ENCODE results near the gene FITM2.

FITM2 gene

DNA sequence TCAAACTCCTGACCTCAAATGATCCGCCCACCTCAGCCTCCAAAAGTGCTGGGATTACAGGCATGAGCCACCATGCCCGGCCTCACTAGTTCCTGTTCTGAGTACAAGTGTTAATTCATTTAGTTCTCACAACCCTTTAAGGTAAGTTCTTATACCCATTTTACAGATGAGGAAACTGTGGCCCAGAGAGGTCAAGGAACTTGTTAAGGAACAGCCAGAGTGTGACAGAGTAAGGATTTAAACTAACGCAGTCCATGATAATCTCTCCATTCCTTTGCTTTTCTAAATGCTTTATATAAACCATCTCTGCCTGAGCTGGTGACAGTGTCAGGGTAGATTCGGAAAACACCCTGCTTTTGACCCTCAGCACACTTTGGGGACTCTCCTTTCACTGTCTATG lies 13.3 kb downstream of the FITM2 start:
- no peak for DNase-seq (ENCODE audit: low read depth, low spot score)
- ChIA-PET POLR2A (no interaction called here), CTCF (interaction anchor here (1.8 to 4.1 kb wide), 2 partner anchors 13 to 81 kb away, joined by 5 to 28 read pairs; partner anchors contain the start of gene FITM2)
- H3K4me3 ChIP-seq (ENCODE audit: low read depth, low read length): no peak overlapping the region
- TF ChIP-seq, protein P1, sequence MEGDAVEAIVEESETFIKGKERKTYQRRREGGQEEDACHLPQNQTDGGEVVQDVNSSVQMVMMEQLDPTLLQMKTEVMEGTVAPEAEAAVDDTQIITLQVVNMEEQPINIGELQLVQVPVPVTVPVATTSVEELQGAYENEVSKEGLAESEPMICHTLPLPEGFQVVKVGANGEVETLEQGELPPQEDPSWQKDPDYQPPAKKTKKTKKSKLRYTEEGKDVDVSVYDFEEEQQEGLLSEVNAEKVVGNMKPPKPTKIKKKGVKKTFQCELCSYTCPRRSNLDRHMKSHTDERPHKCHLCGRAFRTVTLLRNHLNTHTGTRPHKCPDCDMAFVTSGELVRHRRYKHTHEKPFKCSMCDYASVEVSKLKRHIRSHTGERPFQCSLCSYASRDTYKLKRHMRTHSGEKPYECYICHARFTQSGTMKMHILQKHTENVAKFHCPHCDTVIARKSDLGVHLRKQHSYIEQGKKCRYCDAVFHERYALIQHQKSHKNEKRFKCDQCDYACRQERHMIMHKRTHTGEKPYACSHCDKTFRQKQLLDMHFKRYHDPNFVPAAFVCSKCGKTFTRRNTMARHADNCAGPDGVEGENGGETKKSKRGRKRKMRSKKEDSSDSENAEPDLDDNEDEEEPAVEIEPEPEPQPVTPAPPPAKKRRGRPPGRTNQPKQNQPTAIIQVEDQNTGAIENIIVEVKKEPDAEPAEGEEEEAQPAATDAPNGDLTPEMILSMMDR (IDR thresholded peaks at IDR 0.05; ENCODE audit: insufficient read depth, low read length, missing control alignments): no peak

DNA sequence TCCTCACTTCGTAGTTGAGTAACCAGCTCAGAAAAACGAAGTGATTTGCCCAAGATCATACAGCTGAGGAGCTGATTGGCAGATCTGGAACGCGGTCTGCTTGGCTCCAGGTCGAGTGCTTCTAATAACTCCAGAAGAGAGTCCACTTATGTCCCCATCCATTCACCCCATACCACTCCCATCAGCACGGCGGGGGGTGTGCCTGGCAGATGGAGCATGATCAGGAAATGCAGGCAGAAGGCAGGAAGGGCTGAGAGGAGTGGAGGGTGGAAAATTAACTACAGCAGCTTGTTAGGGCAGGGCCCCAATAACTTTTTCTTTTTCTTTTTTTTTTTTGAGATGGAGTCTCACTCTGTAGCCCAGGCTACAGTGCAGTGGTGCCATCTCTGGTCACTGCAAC lies 15.0 kb downstream of the FITM2 start:
- TF ChIP-seq, protein P1 (IDR thresholded peaks at IDR 0.05; ENCODE audit: insufficient read depth, low read length, missing control alignments): no peak
- H3K4me3 ChIP-seq (ENCODE audit: low read depth, low read length): no peak overlapping the region
- ChIA-PET CTCF (interaction anchor here (1.1 to 1.8 kb wide), 3 partner anchors 16 to 80 kb away, joined by 3 to 5 read pairs (median 3); no protein-coding TSS in a partner anchor), POLR2A (no interaction called here)
- DNase-seq (ENCODE audit: low read depth, low spot score): no peak

DNA sequence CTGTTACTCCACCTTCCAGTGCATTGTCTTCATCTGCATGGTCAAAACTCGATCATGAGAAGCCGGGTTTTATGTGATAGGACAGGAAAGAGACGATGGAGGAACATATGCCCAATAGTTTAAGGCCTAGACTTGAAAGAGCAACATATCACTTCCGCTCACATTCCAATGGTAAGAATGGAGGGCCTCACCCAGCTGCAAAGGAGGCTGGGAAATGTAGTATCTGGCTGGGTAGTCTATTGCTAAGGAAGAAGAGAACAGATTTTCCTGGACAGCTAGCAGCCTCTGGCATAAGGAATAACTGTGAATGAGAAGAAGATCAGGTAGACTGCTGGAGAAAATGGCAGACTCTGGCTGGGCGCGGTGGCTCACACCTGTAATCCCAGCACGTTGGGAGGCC lies 19.2 kb downstream of the FITM2 start:
- CTCF ChIA-PET: interaction anchor here (2.8 kb wide), 1 partner anchor 19 kb away, joined by 17 read pairs; the partner anchor contains the start of gene FITM2

DNA sequence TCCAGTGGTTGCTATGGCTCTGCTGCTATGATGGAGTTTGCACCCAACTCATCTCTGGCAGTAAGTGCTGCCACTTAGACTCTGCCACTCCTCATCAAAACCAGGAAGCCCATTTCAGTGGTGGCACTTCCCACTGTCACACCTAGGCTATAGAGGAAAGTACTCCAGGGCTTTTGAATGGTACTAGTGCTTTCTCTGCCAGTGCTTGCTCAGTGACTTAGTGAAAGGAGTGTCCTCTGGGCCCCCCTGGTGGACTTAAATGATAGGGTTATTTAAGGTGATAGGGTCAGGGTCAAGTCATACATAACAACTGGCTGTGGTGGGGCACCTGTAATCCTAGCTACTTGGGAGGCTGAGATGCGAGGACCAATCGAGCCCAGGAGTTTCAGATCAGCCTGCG lies 22.8 kb downstream of the FITM2 start:
- DNase-seq (ENCODE audit: low read depth, low spot score): no peak
- TF ChIP-seq, protein P1 (IDR thresholded peaks at IDR 0.05; ENCODE audit: insufficient read depth, low read length, missing control alignments): no peak
- POLR2A ChIA-PET: no interaction called here
- CTCF ChIA-PET: no interaction called here
- no peak overlapping the region for H3K4me3 ChIP-seq (ENCODE audit: low read depth, low read length)

More for the DNA sequence above, 19.2 kb downstream of the FITM2 start:
- H3K4me3 ChIP-seq (ENCODE audit: low read depth, low read length): no peak overlapping the region
- TF ChIP-seq, protein P1 (IDR thresholded peaks at IDR 0.05; ENCODE audit: insufficient read depth, low read length, missing control alignments): no peak
- POLR2A ChIA-PET: no interaction called here
- no peak for DNase-seq (ENCODE audit: low read depth, low spot score)

DNA sequence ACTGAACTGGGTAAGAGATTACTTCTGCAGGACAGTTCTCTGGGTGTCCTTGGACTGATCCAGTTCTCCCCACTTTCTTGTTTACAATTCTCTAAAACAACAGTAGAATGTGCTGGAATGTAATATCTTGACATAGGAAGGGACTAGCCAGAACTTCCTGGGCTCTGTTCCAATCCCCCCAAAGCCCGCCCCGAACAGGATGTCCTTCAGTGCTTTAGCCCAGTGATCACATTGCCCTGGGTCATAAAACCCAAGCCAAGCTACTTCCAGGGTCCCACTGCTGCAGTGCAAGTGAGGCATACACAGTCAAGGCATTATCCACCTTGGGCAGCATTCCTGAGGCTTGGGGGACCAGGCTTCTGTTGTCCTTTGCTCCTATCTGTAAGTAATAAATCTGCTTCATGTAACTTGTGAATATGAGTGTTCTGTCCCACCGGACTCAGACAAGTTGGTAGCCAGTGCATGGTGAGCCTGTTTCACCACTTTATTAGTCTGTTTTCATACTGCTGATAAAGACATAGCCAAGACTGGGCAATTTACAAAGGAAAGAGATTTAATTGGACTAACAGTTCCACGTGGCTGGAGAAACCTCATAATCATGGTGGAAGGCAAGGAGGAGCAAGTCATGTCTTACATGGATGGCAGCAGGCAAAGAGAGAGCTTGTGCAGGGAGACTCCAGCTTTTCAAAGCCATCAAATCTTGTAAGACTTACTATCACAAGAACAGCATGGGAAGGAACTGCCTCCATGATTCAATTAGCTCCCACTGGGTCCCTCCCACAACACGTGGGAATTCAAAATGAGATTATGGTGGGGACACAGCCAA lies 23.5 kb downstream of the FITM2 start:
- no peak for DNase-seq (ENCODE audit: low read depth, low spot score)
- CTCF ChIA-PET: interaction anchor here (1.1 to 1.6 kb wide), 2 partner anchors 24 to 71 kb away, joined by 4 to 7 read pairs; partner anchors contain the start of gene FITM2
- TF ChIP-seq, protein P1 (IDR thresholded peaks at IDR 0.05; ENCODE audit: insufficient read depth, low read length, missing control alignments): no peak
- no peak overlapping the region for H3K4me3 ChIP-seq (ENCODE audit: low read depth, low read length)
- POLR2A ChIA-PET: interaction anchor here (1.1 kb wide), 1 partner anchor 23 kb away, joined by 3 read pairs; the partner anchor contains the start of gene FITM2

DNA sequence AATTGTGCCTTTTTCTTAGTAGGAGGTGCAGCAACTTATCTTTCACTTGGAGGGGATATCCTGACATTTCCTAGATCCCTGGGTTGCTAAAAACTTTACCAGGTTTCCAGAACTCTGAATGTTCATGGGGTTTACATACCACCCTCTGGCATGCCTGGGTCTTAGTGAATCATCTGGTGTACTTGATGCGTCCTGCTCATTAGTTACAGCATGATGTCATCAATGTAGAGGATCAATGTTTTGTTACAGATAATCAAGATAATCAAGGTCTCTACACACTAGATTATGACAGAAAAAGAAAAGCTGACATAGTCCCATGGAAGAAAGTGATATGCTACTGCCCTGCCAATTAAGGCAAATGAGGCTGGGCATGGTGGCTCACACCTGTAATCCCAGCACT lies 27.0 kb downstream of the FITM2 start:
- POLR2A ChIA-PET: no interaction called here
- CTCF ChIA-PET: interaction anchor here (3.9 kb wide), 1 partner anchor 28 kb away, joined by 17 read pairs; the partner anchor contains the start of gene FITM2
- TF ChIP-seq, protein P1 (IDR thresholded peaks at IDR 0.05; ENCODE audit: insufficient read depth, low read length, missing control alignments): no peak
- DNase-seq (ENCODE audit: low read depth, low spot score): no peak
- no peak overlapping the region for H3K4me3 ChIP-seq (ENCODE audit: low read depth, low read length)
